ENCODE measurements around the gene PGF. TPM values are rescaled to one million over a fixed set of nuclear protein-coding genes. Genes with fewer than 3 reads are reported as not detected.
A peak's percentile ranks its signal among the peaks of the same experiment; 100 is the strongest.

Gene PGF
- total and polyA plus RNA-seq, 2 of the 13 experiments (the other 11 are each of a cell fraction or from before 2014, with no cell fraction given), result 10.7 to 27.5 TPM

DNA sequence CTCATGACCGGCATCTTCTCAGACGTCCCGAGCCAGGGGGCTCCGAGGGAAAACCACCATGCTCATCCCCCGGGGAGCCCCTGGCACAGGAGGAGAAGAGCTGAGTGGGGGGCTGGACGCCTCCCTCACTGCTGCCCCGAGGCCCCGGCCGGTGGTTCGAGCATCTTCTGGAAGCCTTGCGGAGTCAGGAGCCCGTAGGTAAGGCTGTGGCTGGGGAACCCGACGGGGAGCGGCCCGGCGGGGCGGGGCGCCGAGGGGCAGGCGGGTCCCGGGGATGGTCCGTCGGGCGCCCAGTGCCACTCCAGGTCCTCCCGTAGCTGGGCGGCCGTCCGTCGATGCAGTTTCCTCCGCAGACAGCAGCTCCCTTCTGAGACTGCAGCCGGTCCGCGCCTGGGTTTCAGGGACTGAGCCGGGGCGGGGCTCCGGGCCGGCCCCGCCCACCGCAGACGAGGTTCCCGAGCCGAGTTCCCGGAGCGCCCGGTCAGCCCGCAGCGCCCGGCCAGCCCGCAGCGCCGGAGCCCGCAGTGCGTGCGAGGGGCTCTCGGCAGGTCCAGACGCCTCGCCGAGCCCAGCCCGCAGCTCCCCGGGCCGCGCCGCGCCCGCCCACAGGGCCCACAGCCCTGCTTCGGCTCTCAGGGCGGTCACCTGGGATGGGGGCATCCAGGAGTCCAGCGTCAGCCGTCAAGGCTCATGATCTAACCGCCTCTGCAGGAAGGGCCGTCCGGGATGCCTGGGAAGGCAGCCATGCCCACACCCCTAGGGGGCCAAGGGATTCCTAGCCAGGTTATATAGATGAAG lies at the start of gene PGF (continued):
- TF ChIP-seq, protein P1, sequence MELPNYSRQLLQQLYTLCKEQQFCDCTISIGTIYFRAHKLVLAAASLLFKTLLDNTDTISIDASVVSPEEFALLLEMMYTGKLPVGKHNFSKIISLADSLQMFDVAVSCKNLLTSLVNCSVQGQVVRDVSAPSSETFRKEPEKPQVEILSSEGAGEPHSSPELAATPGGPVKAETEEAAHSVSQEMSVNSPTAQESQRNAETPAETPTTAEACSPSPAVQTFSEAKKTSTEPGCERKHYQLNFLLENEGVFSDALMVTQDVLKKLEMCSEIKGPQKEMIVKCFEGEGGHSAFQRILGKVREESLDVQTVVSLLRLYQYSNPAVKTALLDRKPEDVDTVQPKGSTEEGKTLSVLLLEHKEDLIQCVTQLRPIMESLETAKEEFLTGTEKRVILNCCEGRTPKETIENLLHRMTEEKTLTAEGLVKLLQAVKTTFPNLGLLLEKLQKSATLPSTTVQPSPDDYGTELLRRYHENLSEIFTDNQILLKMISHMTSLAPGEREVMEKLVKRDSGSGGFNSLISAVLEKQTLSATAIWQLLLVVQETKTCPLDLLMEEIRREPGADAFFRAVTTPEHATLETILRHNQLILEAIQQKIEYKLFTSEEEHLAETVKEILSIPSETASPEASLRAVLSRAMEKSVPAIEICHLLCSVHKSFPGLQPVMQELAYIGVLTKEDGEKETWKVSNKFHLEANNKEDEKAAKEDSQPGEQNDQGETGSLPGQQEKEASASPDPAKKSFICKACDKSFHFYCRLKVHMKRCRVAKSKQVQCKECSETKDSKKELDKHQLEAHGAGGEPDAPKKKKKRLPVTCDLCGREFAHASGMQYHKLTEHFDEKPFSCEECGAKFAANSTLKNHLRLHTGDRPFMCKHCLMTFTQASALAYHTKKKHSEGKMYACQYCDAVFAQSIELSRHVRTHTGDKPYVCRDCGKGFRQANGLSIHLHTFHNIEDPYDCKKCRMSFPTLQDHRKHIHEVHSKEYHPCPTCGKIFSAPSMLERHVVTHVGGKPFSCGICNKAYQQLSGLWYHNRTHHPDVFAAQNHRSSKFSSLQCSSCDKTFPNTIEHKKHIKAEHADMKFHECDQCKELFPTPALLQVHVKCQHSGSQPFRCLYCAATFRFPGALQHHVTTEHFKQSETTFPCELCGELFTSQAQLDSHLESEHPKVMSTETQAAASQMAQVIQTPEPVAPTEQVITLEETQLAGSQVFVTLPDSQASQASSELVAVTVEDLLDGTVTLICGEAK (IDR thresholded peaks at IDR 0.05), result no peak
- TF ChIP-seq, protein P1 (CRISPR knock-in tag; IDR thresholded peaks at IDR 0.05), result peak; percentile 53
- TF ChIP-seq NFKBIZ (CRISPR knock-in tag; IDR thresholded peaks at IDR 0.05) (peak; percentile 28; the same call in 1 of the 2 replicates), CCDC6 (CRISPR knock-in tag; IDR thresholded peaks at IDR 0.05) (0 out of 2 replicates have a peak, but pooled peaks have one; percentile 20), ZBTB7A (CRISPR knock-in tag; IDR thresholded peaks at IDR 0.05) (no peak), FOXK2 (IDR thresholded peaks at IDR 0.05) (no peak), RELA (CRISPR knock-in tag; IDR thresholded peaks at IDR 0.05) (no peak), CHD4 (IDR thresholded peaks at IDR 0.05; ENCODE audit: borderline replicate concordance, low read length) (no peak), ZNF75D (CRISPR knock-in tag; IDR thresholded peaks at IDR 0.05; ENCODE audit: borderline replicate concordance) (no peak), ASH2L (IDR thresholded peaks at IDR 0.05; ENCODE audit: insufficient read length, low read depth, low read length) (peak; percentile 47), FOXA3 (CRISPR knock-in tag; IDR thresholded peaks at IDR 0.05) (peak; percentile 25; the same call in 1 of the 2 replicates)
- TF ChIP-seq, protein P2, sequence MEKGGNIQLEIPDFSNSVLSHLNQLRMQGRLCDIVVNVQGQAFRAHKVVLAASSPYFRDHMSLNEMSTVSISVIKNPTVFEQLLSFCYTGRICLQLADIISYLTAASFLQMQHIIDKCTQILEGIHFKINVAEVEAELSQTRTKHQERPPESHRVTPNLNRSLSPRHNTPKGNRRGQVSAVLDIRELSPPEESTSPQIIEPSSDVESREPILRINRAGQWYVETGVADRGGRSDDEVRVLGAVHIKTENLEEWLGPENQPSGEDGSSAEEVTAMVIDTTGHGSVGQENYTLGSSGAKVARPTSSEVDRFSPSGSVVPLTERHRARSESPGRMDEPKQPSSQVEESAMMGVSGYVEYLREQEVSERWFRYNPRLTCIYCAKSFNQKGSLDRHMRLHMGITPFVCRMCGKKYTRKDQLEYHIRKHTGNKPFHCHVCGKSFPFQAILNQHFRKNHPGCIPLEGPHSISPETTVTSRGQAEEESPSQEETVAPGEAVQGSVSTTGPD (CRISPR knock-in tag; IDR thresholded peaks at IDR 0.05), result no peak
- TF ChIP-seq, protein P3, sequence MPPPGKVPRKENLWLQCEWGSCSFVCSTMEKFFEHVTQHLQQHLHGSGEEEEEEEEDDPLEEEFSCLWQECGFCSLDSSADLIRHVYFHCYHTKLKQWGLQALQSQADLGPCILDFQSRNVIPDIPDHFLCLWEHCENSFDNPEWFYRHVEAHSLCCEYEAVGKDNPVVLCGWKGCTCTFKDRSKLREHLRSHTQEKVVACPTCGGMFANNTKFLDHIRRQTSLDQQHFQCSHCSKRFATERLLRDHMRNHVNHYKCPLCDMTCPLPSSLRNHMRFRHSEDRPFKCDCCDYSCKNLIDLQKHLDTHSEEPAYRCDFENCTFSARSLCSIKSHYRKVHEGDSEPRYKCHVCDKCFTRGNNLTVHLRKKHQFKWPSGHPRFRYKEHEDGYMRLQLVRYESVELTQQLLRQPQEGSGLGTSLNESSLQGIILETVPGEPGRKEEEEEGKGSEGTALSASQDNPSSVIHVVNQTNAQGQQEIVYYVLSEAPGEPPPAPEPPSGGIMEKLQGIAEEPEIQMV (CRISPR knock-in tag; IDR thresholded peaks at IDR 0.05; ENCODE audit: low read depth), result peak; percentile 98
- TF ChIP-seq, protein P4, sequence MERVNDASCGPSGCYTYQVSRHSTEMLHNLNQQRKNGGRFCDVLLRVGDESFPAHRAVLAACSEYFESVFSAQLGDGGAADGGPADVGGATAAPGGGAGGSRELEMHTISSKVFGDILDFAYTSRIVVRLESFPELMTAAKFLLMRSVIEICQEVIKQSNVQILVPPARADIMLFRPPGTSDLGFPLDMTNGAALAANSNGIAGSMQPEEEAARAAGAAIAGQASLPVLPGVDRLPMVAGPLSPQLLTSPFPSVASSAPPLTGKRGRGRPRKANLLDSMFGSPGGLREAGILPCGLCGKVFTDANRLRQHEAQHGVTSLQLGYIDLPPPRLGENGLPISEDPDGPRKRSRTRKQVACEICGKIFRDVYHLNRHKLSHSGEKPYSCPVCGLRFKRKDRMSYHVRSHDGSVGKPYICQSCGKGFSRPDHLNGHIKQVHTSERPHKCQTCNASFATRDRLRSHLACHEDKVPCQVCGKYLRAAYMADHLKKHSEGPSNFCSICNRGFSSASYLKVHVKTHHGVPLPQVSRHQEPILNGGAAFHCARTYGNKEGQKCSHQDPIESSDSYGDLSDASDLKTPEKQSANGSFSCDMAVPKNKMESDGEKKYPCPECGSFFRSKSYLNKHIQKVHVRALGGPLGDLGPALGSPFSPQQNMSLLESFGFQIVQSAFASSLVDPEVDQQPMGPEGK (CRISPR knock-in tag; IDR thresholded peaks at IDR 0.05), result peak; percentile 55; the same call in 1 of the 2 replicates
